ENCODE measurements around the gene SPTLC1. TPM values are rescaled to one million over a fixed set of nuclear protein-coding genes. Genes with fewer than 3 reads are reported as not detected.
"Not testable (repeated sequence)": the region's sequence is repeated elsewhere in the genome, so short reads cannot be mapped to it uniquely, and the experiment has no call there.

The SPTLC1 gene
- polyA plus RNA-seq, 1 donor from 2014 or later = 74.8 TPM

- no peak for TF ChIP-seq TAF1 (IDR thresholded peaks at IDR 0.05; ENCODE audit: low read depth)
- no peak for TF ChIP-seq REST (IDR thresholded peaks at IDR 0.05; ENCODE audit: borderline replicate concordance)
- TF ChIP-seq RAD21 (conservative IDR thresholded peaks at IDR 0.05) = no peak
- no peak for TF ChIP-seq EZH2 (IDR thresholded peaks at IDR 0.05; ENCODE audit: borderline replicate concordance, insufficient read depth, low read length, poor library complexity, severe bottlenecking)
- no peak for TF ChIP-seq SMC3 (conservative IDR thresholded peaks at IDR 0.05; ENCODE audit: poor library complexity)
- Histone ChIP-seq H3K4me2 (ENCODE audit: low read length) (no peak overlapping the region), H3K9ac (ENCODE audit: low read length) (no peak overlapping the region), H2AFZ (ENCODE audit: low read depth, low read length) (no peak overlapping the region), H3F3A (ENCODE audit: insufficient read depth, low read length, poor library complexity, severe bottlenecking) (no peaks in the 10 kb centered on the region), H3K27ac (ENCODE audit: low read length) (no peak overlapping the region), H3K79me2 (replicated peaks; ENCODE audit: insufficient read depth, low read length) (no peaks in the 10 kb centered on the region), H3K9me3 (ENCODE audit: low read length) (no peaks in the 10 kb centered on the region), H3K9me2 (ENCODE audit: insufficient read depth, low read length) (no peaks in the 10 kb centered on the region), H3K27me3 (ENCODE audit: insufficient read depth, low read depth, low read length) (no peaks in the 10 kb centered on the region), H3K36me3 (ENCODE audit: insufficient read depth, low read length) (no peaks in the 10 kb centered on the region), H4K20me1 (ENCODE audit: insufficient read depth) (no peaks in the 10 kb centered on the region), H3K4me3 (ENCODE audit: low read length) (no peak overlapping the region)
Measured at GRCh38 chr9:92151691-92152393, 36.6 kb upstream of the SPTLC1 start.

- H2AFZ ChIP-seq (ENCODE audit: low read depth, low read length); H3K79me2 ChIP-seq (replicated peaks; ENCODE audit: insufficient read depth, low read length); H3K4me2 ChIP-seq (ENCODE audit: low read length); H3K9me2 ChIP-seq (ENCODE audit: insufficient read depth, low read length); H3K4me3 ChIP-seq (ENCODE audit: low read length); H3K27ac ChIP-seq (ENCODE audit: low read length); H3F3A ChIP-seq (ENCODE audit: insufficient read depth, low read length, poor library complexity, severe bottlenecking); H3K36me3 ChIP-seq (ENCODE audit: insufficient read depth, low read length); H4K20me1 ChIP-seq (ENCODE audit: insufficient read depth); H3K9me3 ChIP-seq (ENCODE audit: low read length); H3K27me3 ChIP-seq (ENCODE audit: insufficient read depth, low read depth, low read length); H3K9ac ChIP-seq (ENCODE audit: low read length): not testable (repeated sequence)
Measured at GRCh38 chr9:92150501-92151470, 35.6 kb upstream of the SPTLC1 start.

- Histone ChIP-seq H3K27ac (ENCODE audit: low read length) (no peak overlapping the region), H3K79me2 (replicated peaks; ENCODE audit: insufficient read depth, low read length) (no peaks in the 10 kb centered on the region), H3K4me2 (ENCODE audit: low read length) (no peak overlapping the region), H2AFZ (ENCODE audit: low read depth, low read length) (no peak overlapping the region), H3K4me3 (ENCODE audit: low read length) (no peak overlapping the region), H3F3A (ENCODE audit: insufficient read depth, low read length, poor library complexity, severe bottlenecking) (no peaks in the 10 kb centered on the region), H3K27me3 (ENCODE audit: insufficient read depth, low read depth, low read length) (no peaks in the 10 kb centered on the region), H3K36me3 (ENCODE audit: insufficient read depth, low read length) (no peaks in the 10 kb centered on the region), H3K9me2 (ENCODE audit: insufficient read depth, low read length) (no peaks in the 10 kb centered on the region), H3K9me3 (ENCODE audit: low read length) (no peaks in the 10 kb centered on the region), H4K20me1 (ENCODE audit: insufficient read depth) (no peaks in the 10 kb centered on the region), H3K9ac (ENCODE audit: low read length) (no peak overlapping the region)
- TF ChIP-seq POLR2AphosphoS5 (IDR thresholded peaks at IDR 0.05) (no peak), CTCF (IDR thresholded peaks at IDR 0.05; ENCODE audit: poor library complexity, severe bottlenecking) (no peak), REST (IDR thresholded peaks at IDR 0.05; ENCODE audit: borderline replicate concordance) (no peak), SMC3 (conservative IDR thresholded peaks at IDR 0.05; ENCODE audit: poor library complexity) (no peak), RAD21 (conservative IDR thresholded peaks at IDR 0.05) (no peak), MXI1 (conservative IDR thresholded peaks at IDR 0.05; ENCODE audit: poor library complexity, severe bottlenecking) (no peak), TAF1 (IDR thresholded peaks at IDR 0.05; ENCODE audit: low read depth) (no peak), EP300 (conservative IDR thresholded peaks at IDR 0.05; ENCODE audit: poor library complexity, severe bottlenecking) (no peak)
Measured at GRCh38 chr9:92147852-92148180, 32.6 kb upstream of the SPTLC1 start.
